Fibroblast of skin of right quadriceps (primary cell): Measurements from ENCODE around the gene CHTF18.
"Not testable (repeated sequence)": the region's sequence is repeated elsewhere in the genome, so short reads cannot be mapped to it uniquely, and the experiment has no call there.

Source experiments
- DNase-seq: peaks from one replicate; pipeline ENCODE4 v3.0.0-alpha.2; 2013

Gene CHTF18

GRCh38 chr16:788399-789126 lies at the start of gene CHTF18:
CHTF18 (plus strand) TSS chr16:788620; CDS start chr16:788685, 65 bp downstream.
- peak; percentile 92 for DNase-seq

- DNase-seq: no peak
Measured at GRCh38 chr16:739560-740458, 48.6 kb upstream of the CHTF18 start.

- DNase-seq: no peak
Measured at GRCh38 chr16:740459-740763, 48.0 kb upstream of the CHTF18 start.

- peak; percentile 89 for DNase-seq
Measured at GRCh38 chr16:740764-741505, 47.5 kb upstream of the CHTF18 start, which contains the start of gene CIAO3. CIAO3 (minus strand) TSS chr16:740997; CDS start chr16:740985, 12 bp downstream.

GRCh38 chr16:741986-742629 lies 46.3 kb upstream of the CHTF18 start:
- DNase-seq: no peak

- DNase-seq: not testable (repeated sequence)
Measured at GRCh38 chr16:742894-743293, 45.5 kb upstream of the CHTF18 start.

- no peak for DNase-seq
Measured at GRCh38 chr16:743794-744500, 44.5 kb upstream of the CHTF18 start.

- DNase-seq: no peak
Measured at GRCh38 chr16:745739-746138, 42.7 kb upstream of the CHTF18 start.

- no peak for DNase-seq
Measured at GRCh38 chr16:746637-747036, 41.8 kb upstream of the CHTF18 start.

GRCh38 chr16:747978-748746 lies 40.3 kb upstream of the CHTF18 start:
- no peak for DNase-seq

- DNase-seq: peak; percentile 73
Measured at GRCh38 chr16:749010-749409, 39.4 kb upstream of the CHTF18 start.

- no peak for DNase-seq
Measured at GRCh38 chr16:750485-750884, 37.9 kb upstream of the CHTF18 start.

- DNase-seq: no peak
Measured at GRCh38 chr16:751152-752006, 37.0 kb upstream of the CHTF18 start.

- no peak for DNase-seq
Measured at GRCh38 chr16:752007-752312, 36.5 kb upstream of the CHTF18 start.

GRCh38 chr16:754121-754607 lies 34.3 kb upstream of the CHTF18 start:
- DNase-seq: not testable (repeated sequence)

GRCh38 chr16:754656-755055 lies 33.8 kb upstream of the CHTF18 start:
- DNase-seq: no peak

- DNase-seq: no peak
Measured at GRCh38 chr16:756428-756827, 32.0 kb upstream of the CHTF18 start.

GRCh38 chr16:759110-759910 lies 29.1 kb upstream of the CHTF18 start:
- no peak for DNase-seq

- DNase-seq: no peak
Measured at GRCh38 chr16:760065-760464, 28.4 kb upstream of the CHTF18 start.
